ENCODE measurements around the gene KIF2B.

KIF2B gene

DNA sequence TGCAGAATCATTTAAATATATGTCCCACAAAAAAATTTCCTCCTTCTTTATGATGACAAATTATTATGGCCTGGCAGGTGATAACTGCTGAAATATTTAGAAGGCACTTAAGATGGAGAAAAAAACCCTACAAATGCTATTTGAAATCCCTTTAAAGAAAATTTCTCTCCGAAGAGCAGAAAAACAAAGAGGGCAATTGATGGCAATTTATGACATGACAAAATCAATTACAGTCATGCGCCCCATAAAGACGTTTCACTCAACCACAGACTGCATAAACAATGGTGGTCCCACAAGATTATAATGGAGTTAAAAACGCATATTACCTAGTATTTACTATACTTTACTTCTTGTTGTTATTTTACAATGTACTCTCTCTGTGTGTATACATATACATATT, 25.2 kb upstream of the KIF2B start:
- TF ChIP-seq, protein P1, sequence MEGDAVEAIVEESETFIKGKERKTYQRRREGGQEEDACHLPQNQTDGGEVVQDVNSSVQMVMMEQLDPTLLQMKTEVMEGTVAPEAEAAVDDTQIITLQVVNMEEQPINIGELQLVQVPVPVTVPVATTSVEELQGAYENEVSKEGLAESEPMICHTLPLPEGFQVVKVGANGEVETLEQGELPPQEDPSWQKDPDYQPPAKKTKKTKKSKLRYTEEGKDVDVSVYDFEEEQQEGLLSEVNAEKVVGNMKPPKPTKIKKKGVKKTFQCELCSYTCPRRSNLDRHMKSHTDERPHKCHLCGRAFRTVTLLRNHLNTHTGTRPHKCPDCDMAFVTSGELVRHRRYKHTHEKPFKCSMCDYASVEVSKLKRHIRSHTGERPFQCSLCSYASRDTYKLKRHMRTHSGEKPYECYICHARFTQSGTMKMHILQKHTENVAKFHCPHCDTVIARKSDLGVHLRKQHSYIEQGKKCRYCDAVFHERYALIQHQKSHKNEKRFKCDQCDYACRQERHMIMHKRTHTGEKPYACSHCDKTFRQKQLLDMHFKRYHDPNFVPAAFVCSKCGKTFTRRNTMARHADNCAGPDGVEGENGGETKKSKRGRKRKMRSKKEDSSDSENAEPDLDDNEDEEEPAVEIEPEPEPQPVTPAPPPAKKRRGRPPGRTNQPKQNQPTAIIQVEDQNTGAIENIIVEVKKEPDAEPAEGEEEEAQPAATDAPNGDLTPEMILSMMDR (IDR thresholded peaks at IDR 0.05; ENCODE audit: borderline replicate concordance, control extremely low read depth, extremely low read depth, insufficient read depth, missing control alignments) = no peak
- no peak for DNase-seq (ENCODE audit: low spot score)
- in situ Hi-C loops (cut with MboI; ENCODE audit: low sequenced_read_pairs, unreplicated experiment) = no loop called here

DNA sequence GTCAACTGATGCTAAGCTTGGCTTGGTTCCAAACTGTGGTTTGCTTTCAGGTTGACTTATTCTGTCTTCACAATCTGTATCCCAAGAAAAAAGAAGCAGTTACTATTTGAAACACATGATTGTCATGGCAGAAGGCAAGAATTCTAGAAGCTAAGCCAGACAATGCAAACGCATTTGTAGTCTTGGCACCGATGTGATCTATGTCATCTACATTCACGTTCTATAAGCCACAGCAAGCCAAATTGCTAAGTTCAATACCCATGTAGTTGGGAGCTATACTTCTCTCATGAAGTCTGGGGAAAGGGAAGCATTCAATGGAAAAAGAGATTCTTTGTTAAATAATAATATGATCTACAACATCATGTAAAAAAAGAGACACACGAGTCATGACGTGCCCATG, 18.3 kb upstream of the KIF2B start:
- in situ Hi-C loops (cut with MboI; ENCODE audit: low sequenced_read_pairs, unreplicated experiment) = no loop called here
- TF ChIP-seq, protein P1 (IDR thresholded peaks at IDR 0.05; ENCODE audit: borderline replicate concordance, control extremely low read depth, extremely low read depth, insufficient read depth, missing control alignments) = no peak
- DNase-seq (ENCODE audit: low spot score) = no peak

DNA sequence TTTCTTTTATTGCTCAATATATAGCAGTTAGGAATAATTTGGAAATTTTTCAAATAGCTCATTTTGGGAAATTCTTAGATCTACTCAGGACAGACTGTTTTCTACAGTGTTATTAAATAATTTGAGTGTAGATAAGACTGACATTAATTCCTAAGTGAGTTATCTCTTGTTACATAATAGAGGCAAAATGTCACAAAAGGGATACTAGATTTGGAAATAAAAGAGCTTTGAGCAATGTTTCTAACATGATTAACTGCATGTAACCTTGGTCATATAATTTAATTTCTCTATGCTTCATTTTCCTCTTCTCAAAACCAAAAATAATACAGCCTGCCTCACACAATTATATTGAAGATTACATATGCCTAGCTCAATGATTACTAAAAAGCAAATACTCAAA, 16.3 kb upstream of the KIF2B start:
- DNase-seq (ENCODE audit: low spot score) = no peak
- in situ Hi-C loops (cut with MboI; ENCODE audit: low sequenced_read_pairs, unreplicated experiment) = no loop called here
- TF ChIP-seq, protein P1 (IDR thresholded peaks at IDR 0.05; ENCODE audit: borderline replicate concordance, control extremely low read depth, extremely low read depth, insufficient read depth, missing control alignments) = no peak

DNA sequence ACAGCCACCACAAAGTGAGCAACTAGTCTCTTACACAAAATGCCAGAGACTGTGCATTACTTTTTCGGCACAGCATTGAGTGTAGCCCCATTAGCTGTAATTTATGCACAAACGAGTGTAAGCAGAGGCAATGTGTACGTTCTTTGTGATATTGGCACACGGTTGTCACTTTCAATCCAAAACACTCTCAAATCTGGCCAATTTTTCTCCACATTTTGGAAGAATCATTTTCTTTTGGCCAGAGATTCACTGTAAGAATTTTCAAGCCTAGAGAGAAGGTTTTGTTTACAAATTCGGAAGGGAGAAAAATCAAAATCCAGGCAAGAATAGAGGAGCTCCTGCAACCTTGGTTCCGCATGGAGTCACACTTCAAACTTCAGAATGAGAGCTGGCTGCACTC, 15.4 kb upstream of the KIF2B start:
- TF ChIP-seq, protein P1 (IDR thresholded peaks at IDR 0.05; ENCODE audit: borderline replicate concordance, control extremely low read depth, extremely low read depth, insufficient read depth, missing control alignments) = no peak
- in situ Hi-C loops (cut with MboI; ENCODE audit: low sequenced_read_pairs, unreplicated experiment) = no loop called here
- DNase-seq (ENCODE audit: low spot score) = no peak

DNA sequence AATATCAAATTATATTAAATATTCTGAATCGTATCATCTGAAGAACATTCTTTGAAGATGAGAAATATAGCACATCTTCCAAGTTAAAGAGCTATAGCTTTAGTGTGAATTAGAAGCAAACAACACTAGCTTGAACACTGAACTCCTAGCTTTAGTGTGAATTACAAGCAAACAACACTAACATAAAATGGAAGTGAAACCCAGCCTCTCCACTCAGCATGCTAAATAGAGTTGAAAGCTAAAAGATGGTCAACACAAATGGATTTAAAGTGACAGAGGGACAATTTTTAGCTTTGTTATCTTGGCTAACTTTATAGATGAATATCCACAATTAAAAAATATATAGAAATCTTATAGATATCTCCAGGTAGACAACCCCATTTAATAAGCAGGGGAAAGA, 4.5 kb upstream of the KIF2B start:
- TF ChIP-seq, protein P1 (IDR thresholded peaks at IDR 0.05; ENCODE audit: borderline replicate concordance, control extremely low read depth, extremely low read depth, insufficient read depth, missing control alignments) = no peak
- DNase-seq (ENCODE audit: low spot score) = no peak
- in situ Hi-C loops (cut with MboI; ENCODE audit: low sequenced_read_pairs, unreplicated experiment) = no loop called here

DNA sequence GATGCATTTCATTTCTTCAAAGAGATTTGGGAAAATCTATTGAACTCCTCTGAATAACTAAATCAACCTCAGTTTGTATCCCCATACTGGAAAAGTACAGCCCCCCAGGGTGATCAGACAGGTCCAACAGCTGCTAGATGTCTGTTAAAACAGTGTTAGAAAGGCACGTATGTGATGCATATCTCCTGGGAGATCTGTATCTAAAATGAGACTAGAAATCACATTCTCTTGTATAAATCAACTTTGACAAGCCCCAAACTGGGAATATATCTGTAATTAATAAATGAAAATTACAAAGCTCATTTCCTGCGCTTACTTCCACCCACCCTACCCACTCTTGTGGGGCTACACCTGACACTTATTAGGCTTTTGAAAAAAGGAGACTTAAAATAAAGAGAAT, 3.8 kb upstream of the KIF2B start:
- no peak for DNase-seq (ENCODE audit: low spot score)
- TF ChIP-seq, protein P1 (IDR thresholded peaks at IDR 0.05; ENCODE audit: borderline replicate concordance, control extremely low read depth, extremely low read depth, insufficient read depth, missing control alignments) = no peak
- in situ Hi-C loops (cut with MboI; ENCODE audit: low sequenced_read_pairs, unreplicated experiment) = no loop called here

DNA sequence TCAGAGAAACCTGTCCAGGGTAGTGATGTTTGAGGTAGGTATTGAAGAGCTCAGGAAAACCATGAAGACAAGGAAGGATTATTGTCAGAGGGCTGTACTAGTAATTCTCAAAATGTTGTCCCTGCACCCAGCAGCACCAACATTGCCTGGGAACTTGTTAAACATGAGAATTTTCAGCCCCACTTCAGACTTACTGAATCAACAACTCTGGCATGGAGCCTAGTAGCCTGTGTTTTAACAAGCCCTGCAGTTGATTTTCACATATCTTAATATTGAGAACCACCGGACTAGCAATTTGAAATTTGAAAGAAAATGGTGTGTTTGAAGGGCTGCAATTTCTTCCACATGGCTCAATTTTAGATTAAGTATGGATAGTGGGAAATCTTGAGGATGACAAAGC, 2.8 kb upstream of the KIF2B start:
- in situ Hi-C loops (cut with MboI; ENCODE audit: low sequenced_read_pairs, unreplicated experiment) = no loop called here
- TF ChIP-seq, protein P1 (IDR thresholded peaks at IDR 0.05; ENCODE audit: borderline replicate concordance, control extremely low read depth, extremely low read depth, insufficient read depth, missing control alignments) = no peak
- no peak for DNase-seq (ENCODE audit: low spot score)
